CD4-positive, alpha-beta T cell (primary cell): ENCODE results near the gene HMCN1. TPM values are rescaled to one million over a fixed set of nuclear protein-coding genes. Genes with fewer than 3 reads are reported as not detected.

ENCODE experiments used
- ATAC-seq: fragments of 200-7000 bp; cut with Tn5 transposase; one replicate; pipeline ENCODE4 v1.10.0; 2022; ENCODE audit warnings: mild to moderate bottlenecking; ENCODE audit not compliant: poor library complexity
- CTCF ChIA-PET: fragments of 350-600 bp; sonication (Branson Sonifier 250); formaldehyde crosslinking; loops from one replicate; lab custom pipeline; 2021; ENCODE audit warnings: antibody characterized with exemption, inconsistent platforms; lab: Charles Lee
- POLR2A ChIA-PET: fragments of 350-600 bp; sonication (Branson Sonifier 250); formaldehyde crosslinking; loops from one replicate; lab custom pipeline; 2021; ENCODE audit warnings: antibody characterized with exemption, inconsistent platforms; lab: Charles Lee
- DNase-seq, 14 experiments: peaks; one replicate each; pipeline ENCODE4 v3.0.0-alpha.2; 2013 to 2020; ENCODE audit warnings: mixed read lengths in 2 of 14
- H3K27ac ChIP-seq, 2 donors: one replicate each; pipeline versions ENCODE4 v1.5.1 to v1.7.0; 2013; ENCODE audit warnings: low read length in 2 of 2, low read depth in 1 of 2, mild to moderate bottlenecking in 1 of 2
- H3K27me3 ChIP-seq, 2 experiments: 1 replicate in 1 of 2; 2 replicates in 1 of 2; pipeline versions ENCODE4 v1.6.1 to v1.7.0; 2013; ENCODE audit warnings: low read length in 2 of 2, control low read depth in 1 of 2, mild to moderate bottlenecking in 1 of 2, moderate library complexity in 1 of 2; ENCODE audit not compliant: insufficient read depth in 2 of 2, control insufficient read depth in 1 of 2
- H3K36me3 ChIP-seq: one replicate; pipeline ENCODE4 v1.6.1; 2013; ENCODE audit warnings: low read length, control low read depth; ENCODE audit not compliant: insufficient read depth
- H3K4me1 ChIP-seq: one replicate; pipeline ENCODE4 v1.6.1; 2013; ENCODE audit warnings: low read length, control low read depth; ENCODE audit not compliant: insufficient read depth
- H3K4me3 ChIP-seq: one replicate; pipeline ENCODE4 v1.5.1; 2013; ENCODE audit warnings: mild to moderate bottlenecking, low read length, moderate library complexity
- H3K9me3 ChIP-seq, 2 experiments: 1 replicate in 1 of 2; 2 replicates in 1 of 2; pipeline versions ENCODE4 v1.6.1 to v1.7.0; 2013; ENCODE audit warnings: low read length in 2 of 2, mild to moderate bottlenecking in 2 of 2, control low read depth in 1 of 2, moderate library complexity in 1 of 2; ENCODE audit not compliant: control insufficient read depth in 1 of 2, insufficient read depth in 1 of 2
- H3K27ac Mint-ChIP-seq: one replicate; pipeline ENCODE4 v1.8.0; 2020; ENCODE audit warnings: mixed read lengths
- H3K27me3 Mint-ChIP-seq: one replicate; pipeline ENCODE4 v1.8.0; 2021; ENCODE audit warnings: mixed read lengths
- H3K36me3 Mint-ChIP-seq: one replicate; pipeline ENCODE4 v1.8.0; 2021; ENCODE audit warnings: low read depth, mixed read lengths
- H3K4me1 Mint-ChIP-seq: one replicate; pipeline ENCODE4 v1.8.0; 2021; ENCODE audit warnings: low read depth, mixed read lengths
- H3K4me3 Mint-ChIP-seq: one replicate; pipeline ENCODE4 v1.8.0; 2020; ENCODE audit warnings: mild to moderate bottlenecking, mixed read lengths
- H3K9me3 Mint-ChIP-seq: one replicate; pipeline ENCODE4 v1.8.0; 2020; ENCODE audit warnings: mixed read lengths
- intact Hi-C, 2 experiments: fragments of 100-400 bp; cut with DNase I in 1 of 2; cut with micrococcal nuclease in 1 of 2; formaldehyde crosslinking; loops; one replicate each; pipeline versions ENCODE4 v1.15.1 to v1.9.0; 2023 to 2025; cut with DNase I, micrococcal nuclease
- total RNA-seq, 174 experiments: library from RNA in 2 of 174; stranded (reverse) in 2 of 174; gene quantifications; one replicate each; pipeline ENCODE4 v1.2.3 and lab custom pipeline; 2021 to 2026
- TF ChIP-seq, protein P1 (sequence below): fragments of 200-600 bp; IDR thresholded peaks from one replicate; pipeline ENCODE4 v1.8.0; 2022; ENCODE audit warnings: antibody characterized with exemption, mild to moderate bottlenecking

The HMCN1 gene
- total RNA-seq, 2 experiments from 2014 or later, result 0.14 TPM

DNA sequence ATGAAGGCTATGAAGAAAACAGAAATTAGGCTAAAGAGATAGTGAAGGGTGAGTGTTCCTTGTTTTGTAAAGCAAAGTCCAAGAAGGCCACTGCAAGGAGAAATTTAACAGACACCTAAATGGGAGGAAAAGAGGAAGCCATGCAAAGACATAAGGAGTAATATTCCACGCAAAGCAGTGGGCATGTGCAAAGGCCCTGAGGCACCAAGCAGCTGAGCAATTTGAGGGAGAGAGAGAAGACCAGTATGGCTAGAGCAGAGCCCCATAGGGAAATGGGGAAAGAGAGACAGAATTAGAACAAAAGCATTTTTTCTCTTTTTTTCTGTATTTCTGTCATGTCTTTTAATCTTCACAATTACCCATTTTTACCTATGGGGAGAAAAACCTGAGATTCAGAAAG lies 486.7 kb downstream of the HMCN1 start:
- no peak overlapping the region for H3K4me3 Mint-ChIP-seq
- H3K4me1 Mint-ChIP-seq, result no peaks in the 10 kb centered on the region
- Histone ChIP-seq H3K27ac (no peak overlapping the region), H3K4me1 (no peaks in the 10 kb centered on the region), H3K27me3 (no peaks in the 10 kb centered on the region), H3K36me3 (no peaks in the 10 kb centered on the region), H3K9me3 (peaks cover 0 to 4% of the 10 kb centered on the region in 2 experiments), H3K4me3 (no peak overlapping the region)
- POLR2A ChIA-PET, result no interaction called here
- intact Hi-C loops, result no loop called here
- peaks cover 16% of the 10 kb centered on the region for H3K27me3 Mint-ChIP-seq
- H3K27ac Mint-ChIP-seq, result no peak overlapping the region
- TF ChIP-seq, protein P1, sequence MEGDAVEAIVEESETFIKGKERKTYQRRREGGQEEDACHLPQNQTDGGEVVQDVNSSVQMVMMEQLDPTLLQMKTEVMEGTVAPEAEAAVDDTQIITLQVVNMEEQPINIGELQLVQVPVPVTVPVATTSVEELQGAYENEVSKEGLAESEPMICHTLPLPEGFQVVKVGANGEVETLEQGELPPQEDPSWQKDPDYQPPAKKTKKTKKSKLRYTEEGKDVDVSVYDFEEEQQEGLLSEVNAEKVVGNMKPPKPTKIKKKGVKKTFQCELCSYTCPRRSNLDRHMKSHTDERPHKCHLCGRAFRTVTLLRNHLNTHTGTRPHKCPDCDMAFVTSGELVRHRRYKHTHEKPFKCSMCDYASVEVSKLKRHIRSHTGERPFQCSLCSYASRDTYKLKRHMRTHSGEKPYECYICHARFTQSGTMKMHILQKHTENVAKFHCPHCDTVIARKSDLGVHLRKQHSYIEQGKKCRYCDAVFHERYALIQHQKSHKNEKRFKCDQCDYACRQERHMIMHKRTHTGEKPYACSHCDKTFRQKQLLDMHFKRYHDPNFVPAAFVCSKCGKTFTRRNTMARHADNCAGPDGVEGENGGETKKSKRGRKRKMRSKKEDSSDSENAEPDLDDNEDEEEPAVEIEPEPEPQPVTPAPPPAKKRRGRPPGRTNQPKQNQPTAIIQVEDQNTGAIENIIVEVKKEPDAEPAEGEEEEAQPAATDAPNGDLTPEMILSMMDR, result no peak
- no peaks in the 10 kb centered on the region for H3K9me3 Mint-ChIP-seq
- H3K36me3 Mint-ChIP-seq, result no peaks in the 10 kb centered on the region
- CTCF ChIA-PET, result no interaction called here
- ATAC-seq, result no peak
- no peak for DNase-seq

DNA sequence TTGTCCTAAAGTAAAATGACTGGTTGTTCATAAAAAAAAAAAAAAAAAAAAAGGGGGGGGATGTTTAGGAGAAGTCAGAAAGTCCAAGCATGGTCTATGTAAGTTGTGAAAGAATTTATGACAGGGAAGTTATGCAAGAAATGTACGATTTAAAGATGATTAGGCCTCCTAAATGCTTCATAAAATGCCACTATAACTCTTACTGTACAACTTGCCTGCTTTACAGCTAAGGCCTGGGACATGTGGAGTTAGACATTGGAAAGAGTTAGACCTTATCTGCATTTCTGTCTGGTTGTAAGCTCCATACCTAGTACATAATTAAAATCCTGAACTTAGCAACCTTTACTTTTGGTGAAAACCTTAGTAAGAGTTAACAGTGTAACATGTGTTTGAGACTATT lies 490.9 kb downstream of the HMCN1 start:
- peaks cover 0 to 4% of the 10 kb centered on the region in 2 experiments for H3K9me3 ChIP-seq
- H3K4me3 ChIP-seq, result no peak overlapping the region
- H3K27ac Mint-ChIP-seq, result no peak overlapping the region
- H3K36me3 ChIP-seq, result no peaks in the 10 kb centered on the region
- ATAC-seq (no peak), DNase-seq (no peak)
- no peaks in the 10 kb centered on the region for H3K27me3 ChIP-seq
- ChIA-PET POLR2A (no interaction called here), CTCF (no interaction called here)
- H3K4me1 Mint-ChIP-seq, result no peaks in the 10 kb centered on the region
- H3K4me1 ChIP-seq, result no peaks in the 10 kb centered on the region
- H3K27me3 Mint-ChIP-seq, result peaks cover 29% of the 10 kb centered on the region
- no peak overlapping the region for H3K27ac ChIP-seq
- H3K36me3 Mint-ChIP-seq, result no peaks in the 10 kb centered on the region
- intact Hi-C loops, result no loop called here
- TF ChIP-seq, protein P1, result no peak
- H3K9me3 Mint-ChIP-seq, result peaks cover 3% of the 10 kb centered on the region
- H3K4me3 Mint-ChIP-seq, result no peak overlapping the region

DNA sequence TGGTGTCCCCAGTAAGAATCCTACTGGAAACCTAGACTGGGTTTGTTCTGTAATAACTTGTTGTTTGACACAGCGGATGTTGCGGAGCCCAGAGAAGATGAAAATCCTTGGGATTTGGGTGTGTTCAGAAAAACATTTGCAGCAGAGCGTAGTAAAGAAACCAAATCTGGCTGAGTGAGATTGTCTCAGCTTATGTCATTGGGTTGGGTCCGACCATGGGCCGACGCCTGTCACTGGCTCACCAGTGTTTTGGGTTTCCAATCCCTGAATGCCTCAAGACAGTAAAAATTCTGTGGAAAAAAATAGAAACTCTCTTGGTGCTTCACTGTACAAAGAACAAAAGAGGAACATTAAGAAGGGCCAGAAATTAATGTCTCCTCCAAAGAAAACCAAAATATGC lies 494.6 kb downstream of the HMCN1 start:
- Mint-ChIP-seq H3K36me3 (no peaks in the 10 kb centered on the region), H3K4me1 (no peaks in the 10 kb centered on the region), H3K27me3 (peaks cover 20% of the 10 kb centered on the region), H3K4me3 (no peak overlapping the region), H3K27ac (no peak overlapping the region), H3K9me3 (peaks cover 3% of the 10 kb centered on the region)
- no peak for ATAC-seq
- H3K9me3 ChIP-seq, result no peaks in the 10 kb centered on the region
- no peaks in the 10 kb centered on the region for H3K4me1 ChIP-seq
- no peaks in the 10 kb centered on the region for H3K27me3 ChIP-seq
- H3K36me3 ChIP-seq, result no peaks in the 10 kb centered on the region
- H3K27ac ChIP-seq, result no peak overlapping the region
- no peak overlapping the region for H3K4me3 ChIP-seq
- POLR2A ChIA-PET, result no interaction called here
- intact Hi-C loops, result no loop called here
- CTCF ChIA-PET, result no interaction called here
- TF ChIP-seq, protein P1, result no peak
- DNase-seq, result no peak
